Right lobe of liver (tissue), 4 donors: ENCODE measurements around the gene IGSF21.

Experiments
- POLR2A ChIP-seq: fragments of 450-650 bp; IDR thresholded peaks from one replicate; pipeline ENCODE4 v1.6.1; 2017; ENCODE audit warnings: antibody characterized with exemption, mild to moderate bottlenecking
- TF ChIP-seq, protein P1 (sequence below), 4 donors: fragments of 200-600 bp in 3 of 4; fragments of 450-650 bp in 1 of 4; IDR thresholded peaks; one replicate each; pipeline versions ENCODE4 v1.5.1 to v1.8.0; 2016 to 2022; ENCODE audit warnings: antibody characterized with exemption in 4 of 4, mild to moderate bottlenecking in 2 of 4
- donor health status: DM: no; HTN: no; CAD: no.
- donor health status: DM: no; HTN: no; CAD: no.
- donor health status: DM: no; HTN: yes; CAD: no.

DNA sequence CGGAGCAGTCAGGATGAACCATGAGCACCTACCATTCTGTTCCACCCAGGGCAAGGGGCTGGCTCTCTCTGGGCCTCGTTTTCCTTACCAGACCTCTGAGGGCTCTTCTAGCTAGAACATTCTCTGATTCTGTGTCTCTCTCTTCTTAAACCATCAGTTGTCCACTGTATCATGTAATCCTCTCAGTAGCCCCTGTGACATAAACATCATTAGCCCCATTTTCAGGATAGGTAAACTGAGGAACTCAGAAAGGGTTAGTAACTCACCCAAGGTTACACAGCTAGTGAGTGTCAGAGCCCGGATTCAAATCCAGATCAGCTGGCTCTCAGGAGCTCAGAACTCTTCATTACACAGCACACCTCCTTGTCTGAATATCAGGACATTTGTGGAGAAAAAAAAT is 22.8 kb downstream of the IGSF21 start:
- TF ChIP-seq, protein P1, sequence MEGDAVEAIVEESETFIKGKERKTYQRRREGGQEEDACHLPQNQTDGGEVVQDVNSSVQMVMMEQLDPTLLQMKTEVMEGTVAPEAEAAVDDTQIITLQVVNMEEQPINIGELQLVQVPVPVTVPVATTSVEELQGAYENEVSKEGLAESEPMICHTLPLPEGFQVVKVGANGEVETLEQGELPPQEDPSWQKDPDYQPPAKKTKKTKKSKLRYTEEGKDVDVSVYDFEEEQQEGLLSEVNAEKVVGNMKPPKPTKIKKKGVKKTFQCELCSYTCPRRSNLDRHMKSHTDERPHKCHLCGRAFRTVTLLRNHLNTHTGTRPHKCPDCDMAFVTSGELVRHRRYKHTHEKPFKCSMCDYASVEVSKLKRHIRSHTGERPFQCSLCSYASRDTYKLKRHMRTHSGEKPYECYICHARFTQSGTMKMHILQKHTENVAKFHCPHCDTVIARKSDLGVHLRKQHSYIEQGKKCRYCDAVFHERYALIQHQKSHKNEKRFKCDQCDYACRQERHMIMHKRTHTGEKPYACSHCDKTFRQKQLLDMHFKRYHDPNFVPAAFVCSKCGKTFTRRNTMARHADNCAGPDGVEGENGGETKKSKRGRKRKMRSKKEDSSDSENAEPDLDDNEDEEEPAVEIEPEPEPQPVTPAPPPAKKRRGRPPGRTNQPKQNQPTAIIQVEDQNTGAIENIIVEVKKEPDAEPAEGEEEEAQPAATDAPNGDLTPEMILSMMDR (IDR thresholded peaks at IDR 0.05), result no peak
- TF ChIP-seq POLR2A, result no peak
